Activated naive CD8-positive, alpha-beta T cell (primary cell): ENCODE measurements around the gene DST.

Experiments used
- H3K27ac Mint-ChIP-seq: one replicate; pipeline ENCODE4 v1.8.0; 2021; ENCODE audit warnings: mixed read lengths
- H3K27me3 Mint-ChIP-seq: one replicate; pipeline ENCODE4 v1.8.0; 2021; ENCODE audit warnings: mixed read lengths
- H3K36me3 Mint-ChIP-seq: one replicate; pipeline ENCODE4 v1.8.0; 2021; ENCODE audit warnings: mixed read lengths
- H3K4me1 Mint-ChIP-seq: one replicate; pipeline ENCODE4 v1.8.0; 2021; ENCODE audit warnings: low read depth, mixed read lengths
- H3K4me3 Mint-ChIP-seq: one replicate; pipeline ENCODE4 v1.8.0; 2021; ENCODE audit warnings: mild to moderate bottlenecking, mixed read lengths
- H3K9me3 Mint-ChIP-seq: one replicate; pipeline ENCODE4 v1.8.0; 2021; ENCODE audit warnings: low read depth, mixed read lengths

The DST gene

DNA sequence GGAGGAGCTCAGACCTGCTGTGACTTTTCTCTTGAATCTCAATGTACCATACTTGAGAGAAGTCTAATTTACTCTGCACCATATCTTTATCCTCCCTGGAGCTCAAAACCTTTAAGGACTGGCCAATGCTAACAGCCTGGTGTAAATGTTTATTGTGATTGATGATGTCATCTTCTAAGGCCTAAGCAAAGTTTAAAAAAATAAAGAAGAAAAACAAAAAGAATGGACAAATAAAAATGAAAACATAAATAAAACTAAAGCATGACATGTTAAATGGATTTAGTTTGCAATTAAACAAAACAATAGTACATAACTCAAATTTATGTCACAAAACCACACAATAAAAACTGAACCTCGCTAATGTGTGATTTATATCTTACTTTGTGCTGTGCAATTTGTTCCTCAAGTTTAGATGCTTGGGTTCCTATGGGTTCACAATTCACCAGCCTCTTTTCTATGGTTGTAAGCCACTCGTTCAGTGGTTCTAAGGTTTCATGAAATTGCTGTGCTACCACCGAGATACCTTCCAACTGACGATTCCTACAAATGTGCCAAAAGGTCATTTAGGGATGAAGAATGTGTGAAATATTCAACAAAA, 113.0 kb downstream of the DST start:
- Mint-ChIP-seq H3K36me3 (no peaks in the 10 kb centered on the region), H3K4me1 (no peaks in the 10 kb centered on the region), H3K9me3 (no peaks in the 10 kb centered on the region), H3K27me3 (peaks cover 4% of the 10 kb centered on the region), H3K27ac (no peak overlapping the region), H3K4me3 (no peak overlapping the region)

DNA sequence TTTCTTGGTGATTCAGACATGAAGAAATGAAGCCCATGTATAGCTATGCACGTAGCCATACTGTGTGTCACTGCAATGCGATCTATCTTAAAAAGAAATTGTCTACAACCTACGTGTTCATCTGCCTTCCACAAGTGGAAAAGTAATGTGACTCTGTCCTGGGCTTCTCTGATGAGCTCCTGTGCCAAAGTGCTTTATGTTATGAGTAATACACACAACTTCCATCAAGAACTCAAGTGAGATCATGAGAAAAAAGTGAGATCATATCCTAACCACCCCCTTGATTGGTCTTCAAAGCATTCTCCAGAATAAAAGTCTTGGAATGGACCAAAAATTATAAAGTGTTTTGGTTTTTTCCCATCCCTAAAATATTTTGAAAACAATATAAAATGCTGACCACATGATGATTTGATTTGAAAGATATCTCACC, 114.3 kb downstream of the DST start:
- Mint-ChIP-seq H3K4me3 (no peak overlapping the region), H3K4me1 (no peaks in the 10 kb centered on the region)

DNA sequence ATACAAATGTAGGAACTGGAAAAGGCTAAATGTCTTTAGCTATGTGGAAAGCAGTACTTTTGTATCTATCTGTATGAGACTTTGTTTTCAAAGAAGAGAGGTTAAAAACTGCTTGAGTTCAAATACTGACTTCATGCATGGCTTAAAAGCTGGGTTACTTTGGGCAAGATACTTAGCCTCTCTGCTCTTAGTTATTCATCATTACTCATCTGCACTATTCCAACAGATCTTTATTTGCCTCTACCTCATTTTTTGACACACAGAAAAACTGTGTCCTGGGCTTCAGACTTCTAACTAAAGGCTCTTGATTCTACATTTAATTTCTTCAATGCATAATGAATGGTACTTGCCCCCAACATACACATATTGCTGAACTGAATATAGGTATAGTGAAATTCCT, 114.8 kb downstream of the DST start:
- Mint-ChIP-seq H3K36me3 (no peaks in the 10 kb centered on the region), H3K9me3 (no peaks in the 10 kb centered on the region), H3K27ac (no peak overlapping the region), H3K4me1 (no peaks in the 10 kb centered on the region), H3K27me3 (peaks cover 3% of the 10 kb centered on the region), H3K4me3 (no peak overlapping the region)

More for the DNA sequence above, 114.3 kb downstream of the DST start:
- no peaks in the 10 kb centered on the region for H3K36me3 Mint-ChIP-seq
- no peaks in the 10 kb centered on the region for H3K9me3 Mint-ChIP-seq
- no peak overlapping the region for H3K27ac Mint-ChIP-seq
- H3K27me3 Mint-ChIP-seq = peaks cover 3% of the 10 kb centered on the region

GRCh38 chr6:56526860-56527544, 115.7 kb downstream of the DST start:
- Mint-ChIP-seq H3K27me3 (peaks cover 3% of the 10 kb centered on the region), H3K27ac (no peak overlapping the region), H3K4me3 (no peak overlapping the region), H3K36me3 (no peaks in the 10 kb centered on the region), H3K9me3 (no peaks in the 10 kb centered on the region), H3K4me1 (no peaks in the 10 kb centered on the region)

DNA sequence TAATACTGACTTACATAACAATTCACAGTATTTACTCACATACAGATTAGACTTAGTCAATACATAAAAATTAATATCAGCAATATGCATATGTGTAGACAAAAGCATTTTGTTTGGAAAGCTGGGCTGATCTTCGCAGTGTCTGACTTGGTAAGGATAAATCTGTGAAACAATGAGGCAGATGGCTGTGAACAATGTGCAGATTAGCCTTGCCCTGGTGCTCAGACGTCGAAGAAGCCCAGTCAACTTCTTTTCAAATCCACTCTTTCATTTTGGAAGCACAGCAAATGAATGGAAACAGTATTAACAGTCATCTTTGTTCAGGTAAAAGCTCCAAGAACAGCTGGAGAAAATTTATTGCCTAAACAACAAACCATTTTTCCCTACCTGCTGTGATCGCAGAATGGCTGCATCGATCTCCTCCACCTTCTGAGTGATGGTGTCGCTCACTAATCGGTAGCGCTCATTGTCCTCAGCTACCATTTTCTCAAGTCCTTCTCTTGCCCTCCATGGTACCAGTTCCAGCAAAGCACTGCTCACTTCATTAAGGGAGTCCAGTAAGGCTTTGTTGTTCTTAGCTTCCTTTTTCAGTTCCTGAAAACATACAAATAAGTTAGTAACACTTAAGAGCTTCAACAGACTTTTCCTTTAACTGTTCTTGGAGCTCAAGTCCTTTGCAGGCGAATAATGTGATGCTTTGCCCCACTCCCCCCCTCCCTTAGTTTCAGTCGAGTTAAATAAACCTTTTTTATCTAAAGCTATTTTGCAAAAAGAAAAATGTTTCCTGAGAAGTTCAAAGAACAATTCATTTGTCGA, 116.5 kb downstream of the DST start:
- H3K4me1 Mint-ChIP-seq = no peaks in the 10 kb centered on the region
- H3K27ac Mint-ChIP-seq = no peak overlapping the region
- no peak overlapping the region for H3K4me3 Mint-ChIP-seq
- H3K27me3 Mint-ChIP-seq = peaks cover 3% of the 10 kb centered on the region
- H3K9me3 Mint-ChIP-seq = no peaks in the 10 kb centered on the region
- no peaks in the 10 kb centered on the region for H3K36me3 Mint-ChIP-seq

DNA sequence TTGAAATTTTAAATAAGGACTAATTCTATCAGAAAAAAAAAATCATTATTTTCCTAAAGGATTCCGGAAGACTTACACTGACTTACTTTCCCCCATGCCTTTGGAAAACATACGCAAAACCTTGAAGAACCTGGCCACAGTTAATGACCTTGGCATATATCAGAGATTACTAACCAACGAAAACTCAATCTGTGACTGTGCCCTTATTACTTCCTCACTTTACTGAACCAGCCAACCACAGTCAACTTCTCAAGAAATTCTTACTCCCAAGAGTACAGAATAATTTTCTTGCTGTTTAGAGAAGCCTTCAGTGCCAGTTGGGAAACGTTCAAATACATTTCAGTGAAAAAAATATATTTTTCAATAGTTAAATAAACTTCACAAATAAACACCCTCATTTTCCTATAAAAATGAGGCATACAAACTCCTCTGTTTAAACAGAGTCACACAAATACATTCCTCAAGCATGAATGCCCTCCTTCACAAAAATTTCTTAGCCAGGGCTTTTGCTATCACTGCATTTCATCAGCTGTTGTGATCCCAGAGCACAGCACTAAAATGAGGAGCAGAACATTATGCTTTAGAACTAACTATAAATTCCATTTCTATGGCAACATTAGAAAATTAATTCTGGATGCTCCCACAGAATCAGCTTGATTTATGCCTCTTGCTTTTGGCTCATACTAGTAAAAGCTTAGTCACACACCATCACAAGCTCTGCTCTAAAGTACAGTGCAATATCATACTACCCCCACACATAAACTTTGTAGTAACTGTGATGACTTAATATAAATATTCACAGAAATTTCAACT, 117.6 kb downstream of the DST start:
- H3K9me3 Mint-ChIP-seq = peaks cover 4% of the 10 kb centered on the region
- no peaks in the 10 kb centered on the region for H3K4me1 Mint-ChIP-seq
- H3K4me3 Mint-ChIP-seq = no peak overlapping the region
- H3K27ac Mint-ChIP-seq = no peak overlapping the region
- peaks cover 6% of the 10 kb centered on the region for H3K27me3 Mint-ChIP-seq
- H3K36me3 Mint-ChIP-seq = no peaks in the 10 kb centered on the region

- Mint-ChIP-seq H3K9me3 (peaks cover 17% of the 10 kb centered on the region), H3K27me3 (peaks cover 9% of the 10 kb centered on the region), H3K4me1 (no peaks in the 10 kb centered on the region), H3K4me3 (no peak overlapping the region), H3K27ac (no peak overlapping the region), H3K36me3 (peaks cover 6% of the 10 kb centered on the region)
Measured at GRCh38 chr6:56522495-56523270, 120.0 kb downstream of the DST start.

DNA sequence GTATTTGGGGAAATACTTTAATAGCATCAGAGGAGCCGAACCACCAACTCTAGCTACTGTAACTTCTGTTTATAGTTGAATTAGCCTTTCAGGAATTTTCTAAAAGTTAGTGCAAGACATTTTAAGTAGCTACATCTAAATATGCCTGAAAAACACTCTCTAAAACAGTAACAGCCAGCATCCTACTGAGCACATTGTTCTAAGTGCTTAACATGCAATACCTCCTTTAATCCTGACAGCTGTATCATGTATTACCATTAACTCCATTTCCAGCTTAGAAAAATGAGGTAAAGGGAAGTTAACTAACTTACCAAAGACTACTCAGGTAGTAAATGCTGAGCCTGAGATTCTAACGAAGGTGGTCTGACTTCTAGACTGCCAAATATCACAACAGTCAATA, 120.7 kb downstream of the DST start:
- Mint-ChIP-seq H3K9me3 (peaks cover 17% of the 10 kb centered on the region), H3K36me3 (peaks cover 6% of the 10 kb centered on the region), H3K27me3 (peaks cover 7% of the 10 kb centered on the region)

GRCh38 chr6:56521454-56521853, 121.2 kb downstream of the DST start:
- Mint-ChIP-seq H3K4me3 (no peak overlapping the region), H3K27me3 (peaks cover 6% of the 10 kb centered on the region), H3K4me1 (no peaks in the 10 kb centered on the region), H3K27ac (no peak overlapping the region), H3K9me3 (peaks cover 17% of the 10 kb centered on the region), H3K36me3 (peaks cover 6% of the 10 kb centered on the region)

More for the DNA sequence above, 120.7 kb downstream of the DST start:
- Mint-ChIP-seq H3K4me1 (no peaks in the 10 kb centered on the region), H3K27ac (no peak overlapping the region), H3K4me3 (no peak overlapping the region)

- Mint-ChIP-seq H3K27ac (no peak overlapping the region), H3K27me3 (peaks cover 6% of the 10 kb centered on the region), H3K4me1 (no peaks in the 10 kb centered on the region), H3K4me3 (no peak overlapping the region), H3K9me3 (peaks cover 17% of the 10 kb centered on the region), H3K36me3 (peaks cover 6% of the 10 kb centered on the region)
Measured at GRCh38 chr6:56520218-56520617, 122.5 kb downstream of the DST start.

- Mint-ChIP-seq H3K27ac (no peak overlapping the region), H3K4me1 (no peaks in the 10 kb centered on the region), H3K4me3 (no peak overlapping the region), H3K27me3 (peaks cover 6% of the 10 kb centered on the region), H3K9me3 (peaks cover 17% of the 10 kb centered on the region), H3K36me3 (peaks cover 6% of the 10 kb centered on the region)
Measured at GRCh38 chr6:56518995-56519767, 123.5 kb downstream of the DST start.

- Mint-ChIP-seq H3K27ac (no peak overlapping the region), H3K4me1 (no peaks in the 10 kb centered on the region)
Measured at GRCh38 chr6:56517155-56517745, 125.4 kb downstream of the DST start.

GRCh38 chr6:56516003-56516402, 126.7 kb downstream of the DST start:
- Mint-ChIP-seq H3K36me3 (peaks cover 6% of the 10 kb centered on the region), H3K4me1 (no peaks in the 10 kb centered on the region), H3K9me3 (peaks cover 17% of the 10 kb centered on the region), H3K27ac (no peak overlapping the region), H3K4me3 (no peak overlapping the region), H3K27me3 (peaks cover 6% of the 10 kb centered on the region)

More at GRCh38 chr6:56517155-56517745, 125.4 kb downstream of the DST start:
- H3K27me3 Mint-ChIP-seq = peaks cover 6% of the 10 kb centered on the region
- H3K36me3 Mint-ChIP-seq = peaks cover 6% of the 10 kb centered on the region
- no peak overlapping the region for H3K4me3 Mint-ChIP-seq
- H3K9me3 Mint-ChIP-seq = peaks cover 17% of the 10 kb centered on the region
